LNCaP clone FGC (cell line): Measurements from ENCODE around the gene TBL1X.
"Not testable (repeated sequence)": the region's sequence is repeated elsewhere in the genome, so short reads cannot be mapped to it uniquely, and the experiment has no call there.

ENCODE experiments used
- DNase-seq: peaks from one replicate; pipeline ENCODE4 v3.0.0-alpha.2; 2011; ENCODE audit warnings: low read depth
- H3K4me3 ChIP-seq: 2 replicates; pipeline ENCODE4 v1.5.1; 2011; ENCODE audit warnings: mild to moderate bottlenecking, low read depth, low read length, control low read depth
- TF ChIP-seq, protein P1 (sequence below): IDR thresholded peaks from 2 replicates; pipeline ENCODE4 v1.5.1; 2012; ENCODE audit warnings: mild to moderate bottlenecking; ENCODE audit not compliant: control insufficient read depth, insufficient read depth; ENCODE audit errors: extremely low read depth

The TBL1X gene

DNA sequence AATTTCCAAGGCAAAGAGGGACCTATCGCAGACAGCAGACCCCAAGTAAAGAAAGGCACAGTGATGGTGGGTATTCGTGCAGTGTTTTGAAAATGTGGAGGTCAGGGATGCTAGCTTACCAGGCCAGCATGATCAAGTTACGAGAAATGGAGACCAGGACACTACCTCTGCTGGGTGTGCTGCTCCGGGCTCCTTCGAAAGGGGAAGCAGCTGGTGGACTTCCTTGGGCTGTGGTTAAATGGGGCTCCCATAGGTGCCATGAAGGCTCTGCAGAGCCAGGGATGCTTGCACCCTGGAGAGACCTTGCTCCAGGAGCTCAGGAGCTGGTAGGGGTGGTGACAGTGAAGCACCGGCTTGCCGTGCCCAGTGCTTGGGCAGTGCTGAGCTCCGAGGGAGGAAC lies 68.8 kb downstream of the TBL1X start:
- TF ChIP-seq, protein P1, sequence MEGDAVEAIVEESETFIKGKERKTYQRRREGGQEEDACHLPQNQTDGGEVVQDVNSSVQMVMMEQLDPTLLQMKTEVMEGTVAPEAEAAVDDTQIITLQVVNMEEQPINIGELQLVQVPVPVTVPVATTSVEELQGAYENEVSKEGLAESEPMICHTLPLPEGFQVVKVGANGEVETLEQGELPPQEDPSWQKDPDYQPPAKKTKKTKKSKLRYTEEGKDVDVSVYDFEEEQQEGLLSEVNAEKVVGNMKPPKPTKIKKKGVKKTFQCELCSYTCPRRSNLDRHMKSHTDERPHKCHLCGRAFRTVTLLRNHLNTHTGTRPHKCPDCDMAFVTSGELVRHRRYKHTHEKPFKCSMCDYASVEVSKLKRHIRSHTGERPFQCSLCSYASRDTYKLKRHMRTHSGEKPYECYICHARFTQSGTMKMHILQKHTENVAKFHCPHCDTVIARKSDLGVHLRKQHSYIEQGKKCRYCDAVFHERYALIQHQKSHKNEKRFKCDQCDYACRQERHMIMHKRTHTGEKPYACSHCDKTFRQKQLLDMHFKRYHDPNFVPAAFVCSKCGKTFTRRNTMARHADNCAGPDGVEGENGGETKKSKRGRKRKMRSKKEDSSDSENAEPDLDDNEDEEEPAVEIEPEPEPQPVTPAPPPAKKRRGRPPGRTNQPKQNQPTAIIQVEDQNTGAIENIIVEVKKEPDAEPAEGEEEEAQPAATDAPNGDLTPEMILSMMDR = no peak
- DNase-seq = no peak
- H3K4me3 ChIP-seq = no peak overlapping the region

DNA sequence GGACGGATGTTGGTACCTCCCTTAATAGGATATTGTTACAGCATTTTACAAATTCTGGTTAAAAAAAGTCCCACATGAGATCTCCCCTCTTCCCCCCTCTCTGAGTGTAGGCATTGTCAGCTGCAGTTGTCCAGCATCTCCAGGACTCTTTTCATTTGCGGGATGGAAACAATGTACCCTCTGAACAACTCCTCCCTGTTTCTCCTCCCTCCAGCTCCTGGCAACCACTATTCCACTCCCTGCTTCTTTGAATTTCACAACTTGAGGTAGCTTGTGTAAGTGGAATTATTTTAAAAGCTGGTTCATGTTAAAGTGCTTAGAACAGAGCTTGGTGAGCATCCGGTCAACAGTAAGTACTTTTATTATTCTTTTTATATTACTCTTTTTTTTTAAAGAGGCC lies 69.8 kb downstream of the TBL1X start:
- no peak for DNase-seq
- TF ChIP-seq, protein P1 = no peak
- H3K4me3 ChIP-seq = no peak overlapping the region

DNA sequence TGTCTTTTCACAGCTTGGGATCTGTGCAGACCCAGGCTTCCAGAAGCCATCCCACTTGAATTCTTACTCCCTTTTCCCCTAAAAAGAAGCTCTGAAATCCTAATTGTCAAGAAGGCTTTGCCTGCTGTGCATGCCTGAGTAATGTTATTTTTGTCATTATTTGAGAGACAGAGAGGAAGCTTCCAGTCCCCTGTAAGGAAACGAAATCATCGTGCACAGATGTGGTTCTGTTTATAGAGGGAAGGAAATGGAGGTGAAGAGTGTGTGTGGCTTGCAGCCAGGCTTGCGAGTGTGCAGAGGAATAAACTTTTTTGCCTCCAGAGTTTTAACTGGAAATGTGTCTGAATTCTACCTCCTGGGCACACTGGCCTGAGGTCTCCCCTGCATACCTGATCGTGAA lies 70.2 kb downstream of the TBL1X start:
- no peak overlapping the region for H3K4me3 ChIP-seq
- DNase-seq = no peak
- TF ChIP-seq, protein P1 = no peak

DNA sequence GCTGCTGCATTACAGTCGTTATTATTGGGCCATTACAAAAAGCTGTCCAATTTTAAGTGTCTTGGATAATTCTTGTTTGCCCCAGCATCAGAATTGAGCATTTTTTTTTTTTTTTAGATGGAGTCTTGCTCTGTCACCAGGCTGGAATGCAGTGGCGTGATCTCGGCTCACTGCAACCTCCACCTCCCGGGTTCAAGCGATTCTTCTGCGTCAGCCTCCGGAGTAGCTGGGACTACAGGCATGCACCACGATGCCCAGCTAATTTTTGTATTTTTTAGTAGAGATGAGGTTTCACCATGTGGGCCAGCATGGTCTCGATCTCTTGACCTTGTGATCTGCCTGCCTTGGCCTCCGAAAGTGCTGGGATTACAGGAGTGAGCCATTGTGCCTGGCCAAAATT lies 71.3 kb downstream of the TBL1X start:
- not testable (repeated sequence) for DNase-seq, H3K4me3 ChIP-seq

DNA sequence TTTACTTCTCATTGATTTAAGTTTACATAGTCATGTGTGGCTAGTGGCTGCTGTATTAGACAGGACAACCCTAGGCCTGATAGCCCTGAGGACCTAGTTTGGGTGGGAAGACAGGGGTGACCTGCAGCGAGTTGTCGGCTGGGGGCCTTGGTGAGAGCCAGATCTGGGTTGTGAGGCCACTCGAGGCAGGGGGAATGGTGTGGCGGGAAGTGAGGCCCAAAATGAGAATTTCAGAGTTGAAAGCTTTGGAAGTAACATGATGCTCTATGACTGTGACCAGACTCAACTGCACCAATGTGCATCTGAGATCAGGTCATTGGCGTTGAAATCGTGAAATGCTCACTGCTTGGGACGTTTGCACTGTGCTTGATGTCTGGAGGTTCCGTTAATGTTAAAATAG lies 72.9 kb downstream of the TBL1X start:
- no peak overlapping the region for H3K4me3 ChIP-seq
- no peak for DNase-seq
- TF ChIP-seq, protein P1 = no peak

DNA sequence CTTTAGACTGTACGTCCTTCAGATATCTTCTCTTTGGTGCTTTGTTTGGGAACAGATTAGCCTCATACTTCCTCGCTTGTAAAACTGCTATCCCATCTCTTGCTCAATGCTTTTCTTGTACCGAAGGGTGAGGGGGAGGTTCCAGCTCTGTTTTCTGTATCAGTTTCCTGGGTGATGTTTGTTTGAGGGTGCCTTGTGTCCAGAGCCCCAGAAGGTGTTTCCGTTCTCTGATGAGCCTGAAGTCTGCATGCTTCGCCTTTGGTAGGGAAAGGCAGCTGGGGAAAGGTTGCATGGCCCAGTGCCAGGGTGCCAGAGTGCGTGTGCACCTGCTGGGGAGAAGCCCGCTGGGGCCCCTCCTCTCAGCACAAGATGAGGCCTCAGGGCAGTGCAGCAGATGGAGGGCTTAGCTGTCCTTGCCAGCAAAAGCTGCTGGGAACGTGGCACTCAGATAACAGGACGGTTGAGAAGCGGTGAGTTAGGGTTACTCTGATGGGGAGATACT lies 73.7 kb downstream of the TBL1X start:
- H3K4me3 ChIP-seq = no peak overlapping the region
- TF ChIP-seq, protein P1 = no peak
- no peak for DNase-seq

DNA sequence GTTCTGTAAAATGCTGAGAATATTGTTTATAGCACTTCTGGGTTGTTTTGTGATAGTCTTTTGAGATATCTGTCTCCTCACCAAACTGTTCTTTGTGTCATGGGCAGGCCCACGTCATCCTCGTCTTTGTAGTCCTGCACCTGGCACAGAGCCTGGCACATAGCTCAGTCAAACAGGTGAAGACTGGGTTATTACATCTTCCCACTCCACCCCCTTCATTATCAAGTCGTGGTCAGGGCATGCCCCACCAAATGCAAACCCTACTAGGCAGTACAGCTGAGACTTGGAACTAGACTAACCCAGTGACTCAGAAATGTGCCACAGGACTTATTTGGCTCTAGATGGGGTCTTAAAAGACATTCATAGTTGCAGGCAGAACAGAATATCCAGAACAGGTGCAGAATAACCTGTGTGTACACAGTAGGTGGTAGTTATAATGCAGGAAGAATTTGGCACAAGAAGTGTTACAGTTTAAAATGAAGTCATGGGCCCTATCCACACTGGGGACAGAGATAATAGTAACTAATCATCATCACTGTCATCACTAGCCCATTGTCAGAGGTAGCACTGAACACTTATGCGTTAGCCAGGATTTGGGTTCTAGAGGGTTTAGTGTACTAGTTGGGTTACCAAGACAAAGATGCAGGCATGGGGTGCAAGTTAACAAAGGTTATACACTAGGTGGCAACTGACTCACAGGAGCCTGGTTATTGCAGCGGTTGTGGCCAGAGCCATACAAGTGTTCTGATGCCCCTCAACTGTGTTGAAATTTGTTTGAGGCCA lies 74.9 kb downstream of the TBL1X start:
- H3K4me3 ChIP-seq = no peak overlapping the region
- TF ChIP-seq, protein P1 = no peak
- no peak for DNase-seq
